K562 (cell line): ENCODE data around the gene SMC4. TPM values are rescaled to one million over a fixed set of nuclear protein-coding genes. Genes with fewer than 3 reads are reported as not detected.
A peak's percentile ranks its signal among the peaks of the same experiment; 100 is the strongest.

Experiments
- GABPA ChIP-seq: fragments of 200-800 bp; sonication (Bioruptor generic); conservative IDR thresholded peaks from 2 replicates; pipeline ENCODE4 v1.6.1; 2016; ENCODE audit warnings: low read depth, missing genetic modification characterization, missing compliant biosample characterization
- HNRNPL ChIP-seq: fragments of 200-400 bp; formaldehyde crosslinking; IDR thresholded peaks from 2 replicates; pipeline ENCODE4 v1.6.1; 2017; ENCODE audit warnings: low read depth, mild to moderate bottlenecking, low read length
- MAFG ChIP-seq: fragments of 450-650 bp; conservative IDR thresholded peaks from 2 replicates; pipeline ENCODE4 v1.6.1; 2016; ENCODE audit warnings: missing genetic modification characterization, missing compliant biosample characterization
- MED1 ChIP-seq: sonication (generic); formaldehyde crosslinking; IDR thresholded peaks from 2 replicates; pipeline ENCODE4 v1.8.1; 2023; ENCODE audit warnings: missing genetic modification reagents, borderline replicate concordance
- POLR2AphosphoS5 ChIP-seq: IDR thresholded peaks from 2 replicates; pipeline ENCODE4 v1.6.1; 2011; ENCODE audit warnings: mild to moderate bottlenecking, low read depth, low read length, moderate library complexity; ENCODE audit not compliant: control insufficient read depth, insufficient read depth
- POLR2H ChIP-seq: IDR thresholded peaks from 2 replicates; pipeline ENCODE4 v1.6.1; 2016; ENCODE audit warnings: missing genetic modification characterization, low read depth, mild to moderate bottlenecking, control low read depth, missing compliant biosample characterization, moderate library complexity
- SAP30 ChIP-seq: fragments of 200-600 bp; sonication (generic); IDR thresholded peaks from 2 replicates; pipeline ENCODE4 v1.6.1; 2012; ENCODE audit warnings: borderline replicate concordance, low read depth, mild to moderate bottlenecking, moderate library complexity, low read length, control low read depth, inconsistent platforms; ENCODE audit not compliant: insufficient read depth, poor library complexity, severe bottlenecking
- ZNF224 ChIP-seq: sonication (generic); formaldehyde crosslinking; IDR thresholded peaks from 2 replicates; pipeline ENCODE4 v1.8.0; 2022; ENCODE audit warnings: mild to moderate bottlenecking, missing genetic modification reagents
- ZNF589 ChIP-seq: fragments of 200-800 bp; sonication (Bioruptor generic); IDR thresholded peaks from 2 replicates; pipeline ENCODE4 v1.6.1; 2016; ENCODE audit warnings: low read depth, missing genetic modification characterization, missing compliant biosample characterization
- ZNF644 ChIP-seq: fragments of 200-800 bp; sonication (Bioruptor generic); IDR thresholded peaks from 2 replicates; pipeline ENCODE4 v1.6.1; 2016; ENCODE audit warnings: low read depth, missing genetic modification characterization, missing compliant biosample characterization
- polyA plus RNA-seq, 8 experiments: library from polyadenylated mRNA; depleted of rRNA in 4 of 8; stranded (reverse) in 5 of 8; unstranded in 3 of 8; fragments of >200 nt; fragmentation: Nextera tagmentation in 2 of 8; fragmentation: Illumina TruSeq in 1 of 8; extraction: Ambion mirVana in 2 of 8; extraction: Trizol in 1 of 8; gene quantifications; 2 replicates each; pipeline versions ENCODE4 v1.2.1 to v1.2.3, GENCODE V29; 2011 to 2014; ENCODE audit warnings: inconsistent platforms in 1 of 8, missing spikeins in 1 of 8
- total RNA-seq, 7 experiments: library from RNA; depleted of rRNA in 6 of 7; stranded (reverse); fragments of >200 nt in 6 of 7; fragmentation: Illumina TruSeq in 2 of 7; extraction: Trizol in 2 of 7; gene quantifications; 2 replicates each; pipeline versions ENCODE4 v1.2.1 to v1.2.3, GENCODE V29; 2011 to 2021; ENCODE audit warnings: low replicate concordance in 1 of 7
- TF ChIP-seq, protein P1 (sequence below): sonication (generic); formaldehyde crosslinking; IDR thresholded peaks from 2 replicates; pipeline ENCODE4 v1.5.0; 2020; ENCODE audit warnings: missing genetic modification reagents
- TF ChIP-seq, protein P2 (sequence below), 2 experiments: fragments of 450-650 bp; formaldehyde crosslinking in 1 of 2; IDR thresholded peaks; 2 replicates each; pipeline versions ENCODE4 v1.4.0 to v1.6.1; 2014 to 2020; ENCODE audit warnings: mild to moderate bottlenecking in 2 of 2, borderline replicate concordance in 1 of 2, low read depth in 1 of 2

Gene SMC4
- total and polyA plus RNA-seq, 9 of the 15 experiments (the other 6 are each of a cell fraction or from before 2014, with no cell fraction given): 87.9 to 347 (median 176) TPM

DNA sequence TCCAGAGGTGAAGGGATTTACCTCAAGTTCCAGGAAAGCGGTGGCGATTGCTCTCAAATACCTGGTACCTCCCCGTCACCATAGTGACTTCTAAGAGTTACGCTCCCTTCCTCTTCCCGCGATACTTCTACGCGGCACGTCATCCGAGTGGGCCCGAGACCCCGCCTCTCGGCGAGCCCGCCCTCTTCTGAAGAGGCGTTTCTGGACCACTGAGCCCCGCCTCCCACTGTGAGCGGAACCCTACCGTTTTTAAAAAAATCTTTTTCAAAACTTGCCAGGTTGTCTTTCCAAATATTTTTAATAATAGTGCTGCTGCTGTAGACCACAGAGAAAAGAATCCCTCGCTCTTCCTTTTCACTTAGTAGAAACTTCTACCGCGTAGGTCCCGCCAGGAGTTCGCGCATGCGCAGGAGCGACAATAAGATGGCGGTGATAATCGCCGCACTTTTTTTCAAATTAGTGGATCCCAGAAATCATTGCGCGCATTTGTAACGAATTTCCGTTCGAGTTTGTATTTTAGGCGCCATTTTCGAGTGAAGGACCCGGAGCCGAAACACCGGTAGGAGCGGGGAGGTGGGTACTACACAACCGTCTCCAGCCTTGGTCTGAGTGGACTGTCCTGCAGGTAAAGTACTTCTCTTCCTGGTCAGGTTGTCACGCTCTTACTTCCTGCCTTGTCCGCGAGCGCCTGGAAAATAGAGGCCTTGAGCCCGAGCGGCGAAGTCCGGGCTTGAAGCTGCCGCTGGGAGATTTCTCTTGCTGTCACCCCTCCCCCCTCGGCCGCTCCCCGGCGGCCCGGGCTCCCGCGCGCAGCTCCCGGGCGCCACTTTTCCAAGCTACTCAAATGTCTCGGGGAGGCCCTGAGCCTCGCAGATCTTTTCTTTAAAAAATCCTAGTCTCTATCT, at the start of gene SMC4, which contains the start of gene IFT80 (continued):
- TF ChIP-seq, protein P1, sequence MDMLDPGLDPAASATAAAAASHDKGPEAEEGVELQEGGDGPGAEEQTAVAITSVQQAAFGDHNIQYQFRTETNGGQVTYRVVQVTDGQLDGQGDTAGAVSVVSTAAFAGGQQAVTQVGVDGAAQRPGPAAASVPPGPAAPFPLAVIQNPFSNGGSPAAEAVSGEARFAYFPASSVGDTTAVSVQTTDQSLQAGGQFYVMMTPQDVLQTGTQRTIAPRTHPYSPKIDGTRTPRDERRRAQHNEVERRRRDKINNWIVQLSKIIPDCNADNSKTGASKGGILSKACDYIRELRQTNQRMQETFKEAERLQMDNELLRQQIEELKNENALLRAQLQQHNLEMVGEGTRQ (CRISPR knock-in tag): no peak
- TF ChIP-seq POLR2H (tag) (peak; percentile 95), ZNF644 (0 out of 2 replicates have a peak, but pooled peaks have one; percentile 28), ZNF224 (no peak), SAP30 (peak; percentile 97), GABPA (tag) (peak; percentile 75; the same call in 1 of the 2 replicates), ZNF589 (CRISPR knock-in tag) (no peak), MED1 (CRISPR knock-in tag) (no peak), MAFG (tag) (no peak), POLR2AphosphoS5 (peak; percentile 88), HNRNPL (no peak)
- TF ChIP-seq, protein P2, sequence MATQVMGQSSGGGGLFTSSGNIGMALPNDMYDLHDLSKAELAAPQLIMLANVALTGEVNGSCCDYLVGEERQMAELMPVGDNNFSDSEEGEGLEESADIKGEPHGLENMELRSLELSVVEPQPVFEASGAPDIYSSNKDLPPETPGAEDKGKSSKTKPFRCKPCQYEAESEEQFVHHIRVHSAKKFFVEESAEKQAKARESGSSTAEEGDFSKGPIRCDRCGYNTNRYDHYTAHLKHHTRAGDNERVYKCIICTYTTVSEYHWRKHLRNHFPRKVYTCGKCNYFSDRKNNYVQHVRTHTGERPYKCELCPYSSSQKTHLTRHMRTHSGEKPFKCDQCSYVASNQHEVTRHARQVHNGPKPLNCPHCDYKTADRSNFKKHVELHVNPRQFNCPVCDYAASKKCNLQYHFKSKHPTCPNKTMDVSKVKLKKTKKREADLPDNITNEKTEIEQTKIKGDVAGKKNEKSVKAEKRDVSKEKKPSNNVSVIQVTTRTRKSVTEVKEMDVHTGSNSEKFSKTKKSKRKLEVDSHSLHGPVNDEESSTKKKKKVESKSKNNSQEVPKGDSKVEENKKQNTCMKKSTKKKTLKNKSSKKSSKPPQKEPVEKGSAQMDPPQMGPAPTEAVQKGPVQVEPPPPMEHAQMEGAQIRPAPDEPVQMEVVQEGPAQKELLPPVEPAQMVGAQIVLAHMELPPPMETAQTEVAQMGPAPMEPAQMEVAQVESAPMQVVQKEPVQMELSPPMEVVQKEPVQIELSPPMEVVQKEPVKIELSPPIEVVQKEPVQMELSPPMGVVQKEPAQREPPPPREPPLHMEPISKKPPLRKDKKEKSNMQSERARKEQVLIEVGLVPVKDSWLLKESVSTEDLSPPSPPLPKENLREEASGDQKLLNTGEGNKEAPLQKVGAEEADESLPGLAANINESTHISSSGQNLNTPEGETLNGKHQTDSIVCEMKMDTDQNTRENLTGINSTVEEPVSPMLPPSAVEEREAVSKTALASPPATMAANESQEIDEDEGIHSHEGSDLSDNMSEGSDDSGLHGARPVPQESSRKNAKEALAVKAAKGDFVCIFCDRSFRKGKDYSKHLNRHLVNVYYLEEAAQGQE (IDR thresholded peaks at IDR 0.05; ENCODE audit: borderline replicate concordance): no peak
- TF ChIP-seq, protein P2 (CRISPR knock-in tag; IDR thresholded peaks at IDR 0.05; ENCODE audit: low read depth): no peak
